ENCODE measurements around the gene PTPRE.

The PTPRE gene

GRCh38 chr10:127928021-127928806, 21.3 kb downstream of the PTPRE start (continued):
- TF ChIP-seq CREB5 (CRISPR knock-in tag; IDR thresholded peaks at IDR 0.05; ENCODE audit: low read depth) (peak; percentile 98), CSRNP3 (CRISPR knock-in tag; IDR thresholded peaks at IDR 0.05) (peak; percentile 98), ZFP3 (CRISPR knock-in tag; IDR thresholded peaks at IDR 0.05) (peak; percentile 68; the same call in 1 of the 2 replicates), ZNF70 (CRISPR knock-in tag; IDR thresholded peaks at IDR 0.05) (peak; percentile 32; the same call in 1 of the 2 replicates), CSDC2 (CRISPR knock-in tag; IDR thresholded peaks at IDR 0.05) (no peak), SNAI2 (CRISPR knock-in tag; IDR thresholded peaks at IDR 0.05) (peak; percentile 87), ZC3H10 (CRISPR knock-in tag; IDR thresholded peaks at IDR 0.05) (peak; percentile 99), OSR1 (CRISPR knock-in tag; IDR thresholded peaks at IDR 0.05) (no peak), ZNF565 (CRISPR knock-in tag; conservative IDR thresholded peaks at IDR 0.05; ENCODE audit: low read depth) (0 out of 2 replicates have a peak, but pooled peaks have one; percentile 60), PATZ1 (CRISPR knock-in tag; IDR thresholded peaks at IDR 0.05; ENCODE audit: borderline replicate concordance) (peak; percentile 91), ZNF8 (CRISPR knock-in tag; IDR thresholded peaks at IDR 0.05) (peak; percentile 28; the same call in 1 of the 2 replicates)

- ATAC-seq: no peak
- no peak for TF ChIP-seq ARNTL (CRISPR knock-in tag; IDR thresholded peaks at IDR 0.05; ENCODE audit: borderline replicate concordance, low read depth)
- TF ChIP-seq ZNF8 (CRISPR knock-in tag; IDR thresholded peaks at IDR 0.05): no peak
- TF ChIP-seq ZNF70 (CRISPR knock-in tag; IDR thresholded peaks at IDR 0.05): no peak
- no peak for TF ChIP-seq OSR1 (CRISPR knock-in tag; IDR thresholded peaks at IDR 0.05)
Observed at GRCh38 chr10:127932521-127933270, 25.8 kb downstream of the PTPRE start.

- TF ChIP-seq TOX (CRISPR knock-in tag; IDR thresholded peaks at IDR 0.05; ENCODE audit: borderline replicate concordance) (no peak), ZNF8 (CRISPR knock-in tag; IDR thresholded peaks at IDR 0.05) (no peak), RARB (CRISPR knock-in tag; IDR thresholded peaks at IDR 0.05) (no peak), BACH2 (CRISPR knock-in tag; IDR thresholded peaks at IDR 0.05; ENCODE audit: borderline replicate concordance) (no peak), GLIS3 (CRISPR knock-in tag; IDR thresholded peaks at IDR 0.05) (no peak), CREB5 (CRISPR knock-in tag; IDR thresholded peaks at IDR 0.05; ENCODE audit: low read depth) (no peak), ZFP3 (CRISPR knock-in tag; IDR thresholded peaks at IDR 0.05) (no peak), ESRRG (CRISPR knock-in tag; IDR thresholded peaks at IDR 0.05) (no peak), TCF4 (CRISPR knock-in tag; IDR thresholded peaks at IDR 0.05; ENCODE audit: borderline replicate concordance) (no peak), ARNTL (CRISPR knock-in tag; IDR thresholded peaks at IDR 0.05; ENCODE audit: borderline replicate concordance, low read depth) (no peak), ZC3H10 (CRISPR knock-in tag; IDR thresholded peaks at IDR 0.05) (no peak), ISL1 (CRISPR knock-in tag; IDR thresholded peaks at IDR 0.05) (no peak), POU6F1 (CRISPR knock-in tag; IDR thresholded peaks at IDR 0.05; ENCODE audit: borderline replicate concordance, low read depth) (no peak), PPARA (CRISPR knock-in tag; IDR thresholded peaks at IDR 0.05; ENCODE audit: borderline replicate concordance) (no peak), OSR1 (CRISPR knock-in tag; IDR thresholded peaks at IDR 0.05) (no peak)
- ATAC-seq: no peak
Observed at GRCh38 chr10:127933271-127933670, 26.4 kb downstream of the PTPRE start.

Measured in SK-N-SH treated with all-trans-retinoic acid at 6 μM for 48 hours (cell line).